ENCODE results near the gene DCLK1.

Gene DCLK1

DNA sequence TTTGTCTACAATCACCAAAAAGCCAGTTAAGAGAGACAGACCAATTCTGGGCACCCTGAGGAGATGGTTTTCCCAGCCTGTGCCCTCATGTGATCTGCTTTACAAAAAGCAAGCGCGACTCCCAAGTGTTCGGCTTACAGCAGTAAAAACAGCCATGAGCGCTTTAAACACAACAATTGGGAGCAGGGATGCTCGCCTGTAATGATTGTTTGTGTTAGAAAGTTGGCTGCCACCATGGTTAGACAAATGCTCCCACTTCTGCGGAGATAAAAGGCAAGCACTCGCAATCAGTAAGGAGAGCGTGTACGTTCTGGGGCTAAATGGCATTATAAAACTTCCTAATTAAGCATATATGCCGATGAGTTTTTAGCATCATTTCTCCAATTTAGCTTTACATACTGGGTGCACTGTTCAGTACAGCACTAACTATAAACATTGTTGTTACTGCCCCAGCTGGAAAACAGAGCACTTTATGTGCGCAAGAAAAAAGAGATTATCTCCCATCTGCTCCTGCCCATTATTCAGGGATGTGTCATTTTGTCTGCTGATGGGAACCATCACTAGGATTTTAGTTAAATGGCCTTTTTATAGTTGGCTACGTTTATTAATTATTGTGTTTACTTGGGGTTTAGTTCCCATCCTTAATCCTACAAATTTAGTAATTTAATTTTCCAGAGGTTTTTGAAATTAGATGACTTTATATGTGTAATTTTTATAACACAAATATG is 345.4 kb downstream of the DCLK1 start:
- DNase-seq (ENCODE audit: low read depth), result no peak

DNA sequence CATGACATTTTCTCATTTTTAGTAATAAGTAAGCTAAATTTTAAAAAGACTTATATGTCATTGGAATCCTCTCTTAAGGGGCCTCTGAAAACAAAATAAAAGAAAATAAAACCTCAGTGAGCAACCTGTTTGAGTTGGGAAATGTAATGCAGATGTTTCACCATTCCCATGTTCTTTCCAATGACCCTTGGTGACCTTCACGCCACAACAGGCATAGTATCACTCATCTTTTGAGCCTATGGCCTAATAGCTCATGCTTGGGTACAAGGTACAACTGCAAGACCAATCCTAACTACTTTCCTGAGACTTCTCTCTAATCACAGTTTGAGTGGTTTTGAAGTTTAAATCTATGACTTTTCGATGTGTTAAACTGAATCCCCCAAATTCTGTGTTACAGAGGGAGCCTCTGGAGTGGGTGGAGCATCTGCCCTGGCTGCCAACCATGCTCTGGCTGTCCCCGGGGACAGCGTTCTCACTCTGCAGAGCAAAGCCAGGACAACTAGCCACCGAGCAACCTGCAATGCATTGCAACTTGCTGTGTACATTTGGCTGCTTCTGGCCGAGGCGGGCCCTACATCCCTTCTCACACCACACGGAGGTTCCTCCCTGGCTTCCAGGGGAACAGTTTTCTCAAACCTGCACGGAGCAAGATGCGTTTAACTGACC is 346.8 kb downstream of the DCLK1 start:
- DNase-seq (ENCODE audit: low read depth), result no peak

DNA sequence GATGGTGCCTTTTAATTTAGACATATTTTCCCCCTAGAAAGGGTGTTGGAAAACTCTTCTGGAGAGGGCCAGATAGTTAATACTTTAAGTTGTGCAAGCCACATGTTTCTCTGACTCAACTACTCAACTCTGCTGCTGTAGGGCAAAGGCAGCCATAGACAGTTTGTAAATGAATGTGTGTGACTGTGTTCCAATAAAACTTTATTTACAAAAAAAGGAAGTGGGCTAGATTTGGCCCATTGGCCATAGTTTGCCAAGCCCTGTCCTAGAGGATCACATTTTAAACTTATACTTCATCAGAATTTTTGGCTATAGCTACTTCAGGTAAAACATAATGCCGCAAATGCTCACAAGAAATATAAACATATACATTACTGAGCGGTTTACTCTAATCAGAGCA is 348.4 kb downstream of the DCLK1 start:
- no peak for DNase-seq (ENCODE audit: low read depth)

DNA sequence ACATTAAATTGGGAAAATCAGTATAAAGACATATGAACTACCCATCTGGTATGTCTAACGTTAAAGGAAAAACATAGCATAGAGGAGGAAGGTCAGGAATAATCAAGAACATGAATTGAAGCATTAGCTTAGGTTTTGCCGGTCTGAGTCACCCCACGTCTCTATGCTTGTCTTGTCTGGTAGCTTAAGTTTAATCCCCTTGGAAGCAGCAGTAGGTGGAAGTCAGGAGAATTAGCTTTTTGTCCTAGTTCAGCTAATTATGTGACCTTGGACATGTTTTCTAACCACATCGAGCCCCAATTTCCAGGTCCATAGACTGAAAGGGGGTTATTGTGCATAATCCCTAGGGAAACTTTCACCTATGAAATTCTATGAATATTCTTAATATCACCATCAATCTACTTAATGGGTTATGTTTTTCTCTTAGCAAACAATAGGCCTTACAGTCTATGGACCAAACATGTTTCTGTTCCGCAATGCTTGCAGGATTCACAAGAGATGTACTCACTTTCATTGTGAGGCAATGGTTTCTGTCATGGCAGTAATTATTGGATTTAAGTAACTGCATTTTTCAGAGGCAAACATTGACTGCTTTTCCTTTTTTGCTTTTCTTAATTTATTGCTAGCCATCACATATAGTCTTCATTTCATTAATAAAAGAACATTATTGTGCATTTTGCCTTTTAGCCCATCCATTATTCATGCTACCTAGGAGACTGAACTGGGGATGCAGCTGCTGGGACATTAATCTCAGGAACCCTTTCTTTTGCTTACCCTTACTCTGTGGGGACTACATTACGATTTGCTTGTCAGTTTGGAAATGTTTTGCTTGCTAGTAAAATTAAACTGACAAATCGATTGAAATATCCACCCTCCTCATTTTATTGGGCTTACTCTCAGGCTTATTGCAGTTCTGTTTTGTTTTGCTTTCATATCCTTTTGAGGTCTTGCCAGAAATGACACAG is 349.9 kb downstream of the DCLK1 start:
- no peak for DNase-seq (ENCODE audit: low read depth)

DNA sequence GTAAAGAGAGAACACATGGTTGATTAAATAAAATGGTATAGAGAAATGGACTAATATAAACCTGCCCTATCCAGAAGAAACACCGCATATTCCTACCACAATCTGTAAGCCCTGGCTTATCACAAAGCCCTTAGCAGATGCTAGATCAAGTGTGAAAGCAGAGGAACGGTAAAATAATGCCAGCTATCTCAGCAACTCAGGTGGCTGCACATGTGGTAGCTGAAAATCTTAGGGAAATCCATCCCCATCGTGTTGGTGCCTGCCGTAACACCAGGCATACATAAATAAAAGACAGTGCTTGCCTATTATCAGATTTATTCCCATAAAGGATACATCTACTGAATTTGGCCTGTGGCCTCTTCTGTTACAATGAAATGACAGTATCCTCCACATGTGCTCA is 350.6 kb downstream of the DCLK1 start:
- DNase-seq (ENCODE audit: low read depth), result no peak

DNA sequence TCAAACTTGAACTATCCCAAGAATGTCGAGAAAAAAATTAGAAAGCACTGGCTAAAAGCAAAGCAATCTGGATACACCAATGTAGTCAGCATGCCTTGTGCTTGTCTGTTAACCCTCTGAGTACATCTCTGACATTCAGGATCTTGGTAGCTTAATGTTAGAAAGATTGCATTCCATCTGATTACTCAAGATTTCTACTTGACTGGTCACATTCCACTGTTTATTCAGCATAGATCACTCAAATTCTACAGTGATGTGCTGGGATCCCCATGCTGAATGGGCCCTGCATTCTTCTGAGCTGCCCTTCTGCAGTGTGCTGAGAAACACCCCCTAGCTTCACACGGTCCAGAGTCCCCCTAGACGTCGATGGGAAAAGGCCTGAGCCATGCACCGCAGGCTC is 359.3 kb downstream of the DCLK1 start:
- no peak for DNase-seq (ENCODE audit: low read depth)

DNA sequence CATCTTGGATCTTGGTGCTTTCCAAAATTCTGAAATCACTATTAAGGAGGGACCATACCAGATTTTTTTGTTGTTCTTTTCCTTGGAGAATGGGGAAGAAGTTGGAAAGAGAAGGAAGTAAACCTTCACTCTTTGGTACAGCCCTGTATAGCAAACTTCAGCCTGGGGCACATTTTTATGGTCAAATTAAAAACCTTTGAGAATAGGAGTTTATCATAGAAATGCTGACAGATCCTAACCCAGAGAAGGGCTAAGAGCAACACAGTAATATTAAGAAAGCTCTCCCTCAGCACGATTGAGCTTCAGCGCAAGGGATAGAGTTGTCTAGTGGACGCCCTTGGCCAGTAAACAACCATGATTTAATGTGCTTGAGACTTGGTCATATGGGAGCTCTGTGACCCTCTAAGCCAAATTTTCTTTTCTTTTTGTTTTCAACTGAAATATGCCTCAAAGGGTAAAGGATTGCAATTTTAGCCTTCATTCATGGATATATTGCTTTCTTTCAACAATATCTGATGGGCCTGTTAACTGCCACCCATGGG is 360.4 kb downstream of the DCLK1 start:
- DNase-seq (ENCODE audit: low read depth), result no peak

DNA sequence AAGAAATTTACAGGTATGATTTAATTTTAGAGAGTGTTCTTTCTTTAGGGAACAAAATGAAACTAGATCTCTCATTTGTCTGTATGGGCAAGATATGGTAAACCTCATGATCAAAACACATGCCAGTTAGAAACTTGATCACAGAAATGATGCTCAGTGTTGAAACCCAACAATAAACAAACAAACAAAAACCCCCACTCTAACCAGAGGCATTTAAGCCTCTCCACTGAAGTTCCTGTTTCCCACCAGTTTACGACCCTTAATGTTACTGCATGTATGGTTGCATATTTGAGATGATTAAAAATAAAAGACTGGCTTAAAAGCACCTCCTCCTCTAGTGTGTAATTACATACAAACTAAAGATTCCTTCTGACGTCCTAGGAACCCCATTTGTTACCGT is 361.4 kb downstream of the DCLK1 start:
- DNase-seq (ENCODE audit: low read depth), result no peak

DNA sequence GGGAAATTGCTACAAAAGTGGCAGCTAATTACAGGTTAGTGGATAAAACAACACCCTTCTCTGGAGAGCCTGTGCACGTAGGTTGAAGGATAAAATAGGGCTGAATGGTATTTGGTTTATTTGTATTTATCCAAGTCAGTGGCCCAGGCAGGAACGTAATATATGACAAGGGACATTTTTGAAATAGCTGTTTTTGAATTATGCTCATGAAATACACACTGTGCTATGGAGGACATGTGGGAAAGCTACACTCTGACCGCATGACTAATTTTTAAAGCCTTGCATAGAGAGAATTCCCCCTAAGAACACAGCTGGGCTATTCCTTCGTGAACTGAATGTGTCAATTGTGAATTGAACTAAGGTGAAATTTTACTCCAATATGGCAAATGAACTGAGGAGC is 362.6 kb downstream of the DCLK1 start:
- no peak for DNase-seq (ENCODE audit: low read depth)

DNA sequence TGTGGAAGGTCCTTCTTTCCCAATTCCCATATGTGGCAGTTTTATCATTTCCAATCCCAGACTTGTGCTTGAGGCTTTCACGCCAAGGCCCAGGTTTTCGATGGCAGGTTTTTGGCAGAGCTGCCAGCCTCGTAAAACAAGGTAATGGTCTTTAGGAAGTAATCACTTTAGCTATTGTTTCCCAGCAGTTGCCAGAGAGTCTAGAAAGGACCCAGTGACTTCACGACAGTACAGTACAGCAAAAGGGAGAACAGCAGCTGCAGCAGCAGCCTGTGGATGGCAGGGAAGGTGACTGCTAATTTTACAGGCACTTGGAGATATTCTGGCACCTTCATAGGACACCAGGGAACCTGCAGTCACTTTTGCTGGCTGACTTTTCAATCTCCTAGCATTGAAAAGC is 363.1 kb downstream of the DCLK1 start:
- DNase-seq (ENCODE audit: low read depth), result no peak

DNA sequence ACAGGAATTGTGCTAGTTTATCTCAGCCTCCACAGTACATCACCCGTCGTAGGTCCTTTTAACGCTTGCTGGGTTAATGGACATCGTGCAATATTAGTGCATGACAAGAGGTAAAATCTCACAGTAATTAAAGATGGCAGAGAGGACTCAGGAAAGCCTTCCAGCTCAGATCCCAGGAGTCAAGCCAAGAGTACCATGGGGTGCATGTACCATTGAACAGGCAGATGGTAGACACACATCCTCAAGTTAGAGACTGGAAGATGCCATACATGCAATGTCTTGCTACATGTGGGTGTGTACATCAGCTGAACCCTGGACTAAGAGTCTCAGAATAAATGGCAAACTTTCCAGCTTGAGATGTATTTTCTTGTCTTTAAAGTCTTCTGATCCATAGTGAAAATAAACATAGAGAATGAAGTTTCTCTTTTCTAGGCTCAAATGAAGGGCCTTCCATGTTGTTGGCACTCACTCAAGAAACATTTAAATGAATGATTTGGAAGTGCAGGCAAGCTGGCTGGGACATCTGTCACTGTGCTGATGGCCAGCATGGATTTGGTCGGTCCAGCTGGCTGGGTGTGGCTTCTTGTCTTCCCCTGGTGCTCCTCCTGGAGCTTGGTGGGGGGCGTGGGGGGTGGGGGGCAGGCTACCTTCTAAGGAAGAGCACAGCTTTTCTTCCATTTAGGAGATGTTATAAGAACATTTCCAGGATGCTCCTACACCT is 363.8 kb downstream of the DCLK1 start:
- no peak for DNase-seq (ENCODE audit: low read depth)

DNA sequence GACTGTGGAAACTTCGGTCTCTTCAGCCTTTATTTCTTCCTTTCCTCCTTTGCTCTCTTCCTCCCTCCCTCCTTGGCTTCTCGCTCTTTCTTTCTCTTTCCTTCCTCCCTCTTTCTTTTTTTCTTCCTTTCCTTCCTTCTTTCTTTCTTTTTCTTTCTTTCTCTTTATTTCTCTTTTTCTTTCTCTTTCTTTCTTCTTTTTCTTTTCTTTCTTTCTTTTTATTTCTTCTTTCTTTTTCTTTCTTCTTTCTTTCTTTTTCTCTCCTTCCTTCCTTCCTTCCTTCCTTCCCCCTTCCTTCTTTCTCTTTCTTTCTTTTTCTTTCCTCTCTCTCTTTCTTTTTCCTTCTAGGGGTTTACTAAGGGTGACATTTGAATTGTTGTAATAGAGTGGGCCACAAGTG is 364.5 kb downstream of the DCLK1 start:
- DNase-seq (ENCODE audit: low read depth), result no peak

DNA sequence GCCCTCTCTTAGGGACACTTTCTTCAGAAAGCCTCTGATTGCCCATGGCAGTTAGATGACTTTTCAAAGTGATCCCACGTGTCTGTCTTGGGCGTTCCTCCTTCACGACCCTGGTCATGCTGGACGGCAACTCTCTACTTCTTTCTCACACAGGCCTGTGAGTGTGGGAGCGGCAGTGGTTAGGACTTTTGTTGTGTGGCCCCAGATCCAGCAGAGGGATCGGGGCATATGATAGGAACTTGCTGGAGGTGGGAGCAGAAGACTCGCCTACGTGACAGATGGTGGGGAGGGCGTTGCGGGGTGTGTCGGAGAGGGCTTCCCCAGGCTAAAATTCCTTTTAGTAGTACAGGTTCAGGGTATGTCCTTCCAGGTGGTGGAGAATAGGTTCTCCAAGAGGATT is 365.2 kb downstream of the DCLK1 start:
- DNase-seq (ENCODE audit: low read depth), result no peak

DNA sequence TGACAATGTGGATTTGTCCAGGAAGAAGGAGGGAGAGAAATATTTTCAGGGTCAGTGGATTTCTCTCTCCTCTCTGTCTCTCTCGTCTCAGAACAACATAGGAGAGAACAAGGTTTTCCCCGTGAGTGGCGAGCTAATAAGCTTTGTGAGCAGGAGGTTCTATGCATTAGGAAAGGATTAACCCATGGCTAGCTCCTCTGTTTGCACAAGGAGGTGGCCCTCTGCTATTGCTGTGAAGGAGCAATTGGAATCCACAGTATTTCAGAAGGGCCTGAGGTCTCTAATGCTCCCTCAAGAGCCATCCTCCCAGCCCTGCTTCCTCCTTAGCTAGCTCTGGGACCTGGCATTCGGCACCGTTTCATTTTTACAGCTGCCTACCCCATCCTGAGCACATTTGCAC is 365.8 kb downstream of the DCLK1 start:
- no peak for DNase-seq (ENCODE audit: low read depth)

DNA sequence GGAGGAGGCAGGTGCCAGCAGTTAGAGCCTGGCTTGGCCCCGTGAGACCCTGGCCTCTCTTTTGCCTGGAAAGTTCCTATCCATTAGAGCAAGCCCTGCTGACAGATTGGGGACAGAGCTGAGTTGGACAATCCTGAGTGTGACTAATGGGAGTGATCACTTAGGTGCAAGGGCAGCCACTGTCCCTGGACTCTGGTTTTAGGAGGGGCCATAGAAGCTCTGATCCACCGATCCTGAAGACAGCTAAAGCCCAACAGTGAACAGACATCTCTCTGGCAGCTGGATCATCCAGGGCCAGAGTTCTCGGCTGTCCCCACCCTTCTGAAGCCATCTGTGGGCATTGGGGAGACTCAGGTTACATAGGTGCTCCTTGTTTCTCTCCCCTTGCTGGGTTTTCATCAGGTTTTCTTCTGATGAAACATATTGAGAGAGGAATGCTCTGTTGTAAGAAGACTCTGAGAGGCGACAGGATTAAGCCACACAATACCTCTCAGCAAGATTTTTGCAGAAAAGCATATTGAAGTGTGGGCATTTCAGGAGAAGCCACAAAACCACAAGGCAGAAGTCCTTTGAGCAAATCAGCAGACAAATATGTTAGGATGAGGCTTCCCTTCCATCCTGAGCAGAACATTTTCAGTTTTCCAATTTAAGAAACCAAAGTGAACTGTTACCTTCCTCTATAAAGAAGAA is 366.7 kb downstream of the DCLK1 start:
- DNase-seq (ENCODE audit: low read depth), result no peak

DNA sequence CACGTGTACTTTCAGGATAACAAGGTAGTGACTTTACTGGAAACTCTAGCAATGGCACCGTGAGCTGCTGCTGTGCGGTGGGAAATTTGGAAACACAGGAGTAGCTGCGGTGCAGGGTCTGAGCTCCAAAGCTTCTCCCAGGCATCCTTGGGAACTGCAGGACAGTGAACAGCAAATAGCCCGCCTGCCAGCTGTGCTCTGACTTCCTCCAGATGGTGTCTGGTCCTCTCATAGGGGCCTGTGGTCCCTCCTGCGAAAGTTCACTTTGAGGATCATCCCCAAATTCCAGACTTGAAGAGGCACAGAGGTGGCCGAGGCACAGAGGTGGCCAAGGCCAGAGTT is 367.4 kb downstream of the DCLK1 start:
- DNase-seq (ENCODE audit: low read depth), result no peak

DNA sequence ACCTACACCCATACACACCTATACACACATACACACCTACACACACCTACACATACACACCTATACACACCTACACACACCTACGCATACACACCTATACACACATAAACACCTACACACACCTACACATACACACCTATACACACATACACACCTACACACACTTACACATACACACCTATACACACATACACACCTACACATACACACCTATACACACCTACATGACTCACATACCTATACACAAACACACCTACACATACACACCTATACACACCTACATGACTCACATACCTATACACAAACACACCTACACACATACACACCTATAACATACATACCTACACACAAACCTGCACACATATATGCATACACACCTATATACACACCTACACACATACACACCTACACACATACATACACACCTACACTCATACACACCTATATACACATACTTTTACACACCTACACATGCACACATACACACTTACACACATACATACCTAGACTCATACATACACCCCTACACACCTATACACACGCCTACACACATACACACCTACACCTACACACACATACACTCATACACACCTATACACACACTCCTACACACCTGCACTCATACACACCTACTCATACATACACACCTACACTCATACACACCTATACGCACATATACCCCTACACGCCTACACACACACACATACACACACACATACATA is 368.0 kb downstream of the DCLK1 start:
- DNase-seq (ENCODE audit: low read depth), result no peak

DNA sequence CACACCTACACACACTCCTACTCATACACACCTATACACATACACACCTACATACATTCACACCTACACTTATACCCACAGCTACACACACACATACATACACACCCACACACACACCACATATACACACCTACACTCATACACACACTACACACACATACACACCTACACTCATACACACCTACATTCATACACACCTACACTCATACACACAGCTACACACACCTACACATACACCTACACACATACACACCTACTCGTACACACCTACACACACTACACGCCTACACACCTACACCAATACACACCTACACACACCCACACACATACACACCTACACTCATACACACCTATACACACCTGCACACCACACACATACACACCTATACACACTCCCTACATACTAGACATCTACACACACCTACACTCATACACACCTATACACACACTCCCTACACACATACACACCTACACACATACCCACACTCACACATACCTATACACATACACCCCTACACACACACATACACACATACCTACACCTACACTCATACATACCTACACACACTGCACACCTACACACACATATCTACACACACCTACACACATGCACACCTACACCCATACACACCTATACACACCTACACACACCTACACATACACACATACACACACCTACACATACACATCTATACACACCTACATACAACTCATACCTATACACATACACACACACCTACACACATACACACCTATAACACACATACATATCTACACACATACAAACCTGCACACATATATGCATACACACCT is 369.5 kb downstream of the DCLK1 start:
- no peak for DNase-seq (ENCODE audit: low read depth)

DNA sequence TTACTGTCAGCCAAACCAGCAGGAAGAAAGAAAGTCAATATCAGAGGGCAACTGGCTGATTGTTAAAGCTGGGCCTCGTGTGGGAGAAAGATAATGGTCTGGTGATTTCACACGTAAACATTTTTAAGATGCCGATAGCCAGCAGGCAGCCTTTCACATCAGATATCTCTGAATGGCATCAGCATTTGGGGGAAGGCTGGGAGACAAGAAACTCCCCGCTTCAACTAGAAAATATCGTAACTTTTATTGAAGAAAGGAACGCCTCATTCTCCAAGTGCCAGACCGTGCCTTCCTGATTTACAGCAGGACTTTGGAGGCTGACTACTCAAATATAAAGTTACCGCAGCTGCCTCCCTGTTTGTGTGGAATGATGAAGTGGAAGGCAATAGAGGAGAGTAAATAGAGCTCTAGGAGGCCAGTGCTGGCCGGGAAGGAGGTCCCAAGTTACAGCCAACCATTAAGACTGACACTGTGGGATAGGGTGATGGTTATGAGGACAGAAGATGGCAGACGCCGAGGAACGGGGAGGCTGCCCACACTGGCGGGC is 370.4 kb downstream of the DCLK1 start:
- no peak for DNase-seq (ENCODE audit: low read depth)

DNA sequence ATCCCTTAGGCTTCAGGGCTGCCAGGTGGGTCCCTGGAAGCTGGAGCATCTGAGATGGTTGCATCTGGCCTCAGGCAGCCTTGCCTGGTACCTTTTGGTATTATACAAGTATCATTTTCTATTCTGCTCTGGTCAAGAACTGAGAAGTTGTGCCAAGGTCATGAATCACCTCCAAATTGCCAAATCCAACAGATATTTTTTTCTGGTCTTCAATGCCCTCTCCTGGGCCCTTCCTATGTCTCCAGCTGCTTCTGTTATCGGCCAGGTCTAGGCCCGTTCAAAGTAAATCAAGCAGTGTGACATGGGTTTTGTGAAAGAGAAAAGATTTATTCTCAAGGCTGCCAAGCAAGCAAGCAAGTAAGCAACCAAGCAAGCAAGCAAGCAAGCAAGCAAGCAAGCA is 383.6 kb downstream of the DCLK1 start:
- DNase-seq (ENCODE audit: low read depth), result no peak

Measured in activated T-helper 1 cell treated with Interleukin-2 at 50 U/mL for 16 hours (primary cell).